ENCODE measurements around the gene ADGRV1. TPM values are rescaled to one million over a fixed set of nuclear protein-coding genes. Genes with fewer than 3 reads are reported as not detected.
"Not testable (repeated sequence)": the region's sequence is repeated elsewhere in the genome, so short reads cannot be mapped to it uniquely, and the experiment has no call there.

The ADGRV1 gene
- total and polyA plus RNA-seq, 8 donors = 12.5 to 36.4 (median 16.9) TPM

- no peaks in the 10 kb centered on the region for H3K36me3 ChIP-seq
- H3K4me1 ChIP-seq = no peaks in the 10 kb centered on the region
- ATAC-seq = no peak
- no peak for DNase-seq
- TF ChIP-seq CTCF (IDR thresholded peaks at IDR 0.05) = no peak
- no peak overlapping the region for H3K4me3 ChIP-seq
- intact Hi-C loops (cut with DNase I) = no loop called here
- H3K27me3 ChIP-seq = no peaks in the 10 kb centered on the region
- H3K27ac ChIP-seq = no peak overlapping the region
- H3K9me3 ChIP-seq = no peaks in the 10 kb centered on the region
Measured at GRCh38 chr5:90810211-90810610, 251.6 kb downstream of the ADGRV1 start.

GRCh38 chr5:90813392-90813791, 254.8 kb downstream of the ADGRV1 start:
- Histone ChIP-seq H3K4me3 (no peak overlapping the region), H3K27me3 (no peaks in the 10 kb centered on the region), H3K36me3 (no peaks in the 10 kb centered on the region), H3K9me3 (no peaks in the 10 kb centered on the region), H3K27ac (no peak overlapping the region), H3K4me1 (no peaks in the 10 kb centered on the region)
- ATAC-seq = no peak
- no peak for TF ChIP-seq CTCF (IDR thresholded peaks at IDR 0.05)
- DNase-seq = no peak
- intact Hi-C loops (cut with DNase I) = no loop called here

DNA sequence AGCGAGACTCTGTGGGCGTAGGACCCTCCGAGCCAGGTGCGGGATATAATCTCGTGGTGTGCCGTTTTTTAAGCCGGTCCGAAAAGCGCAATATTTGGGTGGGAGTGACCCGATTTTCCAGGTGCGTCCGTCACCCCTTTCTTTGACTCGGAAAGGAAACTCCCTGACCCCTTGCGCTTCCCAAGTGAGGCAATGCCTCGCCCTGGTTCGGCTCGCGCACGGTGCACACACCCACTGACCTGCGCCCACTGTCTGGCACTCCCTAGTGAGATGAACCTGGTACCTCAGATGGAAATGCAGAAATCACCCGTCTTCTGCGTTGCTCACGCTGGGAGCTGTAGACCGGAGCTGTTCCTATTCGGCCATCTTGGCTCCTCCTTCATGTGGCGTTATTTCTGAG, 263.5 kb downstream of the ADGRV1 start:
- ATAC-seq; DNase-seq; intact Hi-C loops (cut with DNase I): not testable (repeated sequence)

GRCh38 chr5:90824436-90824835, 265.8 kb downstream of the ADGRV1 start:
- Histone ChIP-seq H3K4me3 (no peak overlapping the region), H3K27me3 (no peaks in the 10 kb centered on the region), H3K27ac (no peak overlapping the region), H3K9me3 (peaks cover 0 to 2% of the 10 kb centered on the region in 2 donors), H3K4me1 (no peaks in the 10 kb centered on the region), H3K36me3 (no peaks in the 10 kb centered on the region)
- intact Hi-C loops (cut with DNase I) = no loop called here
- ATAC-seq (no peak), DNase-seq (no peak)
- TF ChIP-seq CTCF (IDR thresholded peaks at IDR 0.05) = no peak

More for the DNA sequence above, 263.5 kb downstream of the ADGRV1 start:
- H3K4me1 ChIP-seq, H3K27ac ChIP-seq, H3K4me3 ChIP-seq, H3K27me3 ChIP-seq, H3K9me3 ChIP-seq, H3K36me3 ChIP-seq: not testable (repeated sequence)

GRCh38 chr5:90830058-90830457, 271.5 kb downstream of the ADGRV1 start:
- no peak overlapping the region for H3K27ac ChIP-seq
- no peak for ATAC-seq

More at GRCh38 chr5:90830058-90830457, 271.5 kb downstream of the ADGRV1 start:
- H3K27me3 ChIP-seq = no peaks in the 10 kb centered on the region
- no peak for TF ChIP-seq CTCF (IDR thresholded peaks at IDR 0.05)
- no peaks in the 10 kb centered on the region for H3K9me3 ChIP-seq
- no peak overlapping the region for H3K4me3 ChIP-seq
- H3K4me1 ChIP-seq = no peaks in the 10 kb centered on the region
- no peaks in the 10 kb centered on the region for H3K36me3 ChIP-seq
- intact Hi-C loops (cut with DNase I) = no loop called here
- DNase-seq = no peak
